Pancreas (tissue), 10 donors: ENCODE data around the gene MAP4K1. TPM values are rescaled to one million over a fixed set of nuclear protein-coding genes. Genes with fewer than 3 reads are reported as not detected.
A peak's percentile ranks its signal among the peaks of the same experiment; 100 is the strongest.

Experiments used
- ATAC-seq, 4 donors: fragments of 200-7000 bp; cut with Tn5 transposase; one replicate each; pipeline versions ENCODE4 v1.8.0 to v1.9.1; 2020; ENCODE audit warnings: mild to moderate bottlenecking in 4 of 4, moderate library complexity in 4 of 4
- DNase-seq, 6 donors: peaks; one replicate each; pipeline ENCODE4 v3.0.0-alpha.2; 2020
- FAIRE-seq: peaks from 2 replicates; lab custom pipeline; 2012; peaks lifted over from hg19 to GRCh38; lab: Jason Lieb, UNC
- H3K27ac ChIP-seq, 4 donors: fragments of 200-600 bp; sonication (generic); 1 replicate in 3 of 4; 2 replicates in 1 of 4; pipeline versions ENCODE4 v1.5.0 to v1.8.0; 2020
- H3K27me3 ChIP-seq, 4 donors: fragments of 200-600 bp; one replicate each; pipeline ENCODE4 v1.8.0; 2021
- H3K36me3 ChIP-seq, 3 donors: fragments of 200-600 bp; sonication (generic) in 1 of 3; one replicate each; pipeline versions ENCODE4 v1.5.0 to v1.8.0; 2020 to 2021
- H3K4me1 ChIP-seq, 3 donors: fragments of 200-600 bp; one replicate each; pipeline ENCODE4 v1.8.0; 2021
- H3K4me3 ChIP-seq, 4 donors: fragments of 200-600 bp; sonication (generic) in 2 of 4; one replicate each; pipeline versions ENCODE4 v1.5.0 to v1.8.0; 2020 to 2021
- H3K9me3 ChIP-seq, 4 donors: fragments of 200-600 bp; one replicate each; pipeline ENCODE4 v1.8.0; 2021
- WGBS, 2 donors: extraction: QIAGEN DNeasy Blood & Tissue Kit; methylation state at CpG; one replicate each; pipeline ENCODE4 v1.1.7; 2013; 5-methylcytosine and 5-hydroxymethylcytosine counted together
- intact Hi-C, 3 donors: fragments of 100-400 bp; cut with DNase I; formaldehyde crosslinking; loops; one replicate each; pipeline versions ENCODE4 v1.11.1 to v1.14.2; 2022
- polyA plus RNA-seq, 2 donors: library from polyadenylated mRNA; stranded (reverse); fragments of 200-250 nt; gene quantifications; one replicate each; pipeline ENCODE4 v1.2.3, GENCODE V29; 2013
- total RNA-seq, 6 donors: library from RNA; stranded (reverse); fragmentation: NEBNext Ultra II Directional in 4 of 6; extraction: Animal tissue kit (Norgen Biotek cat#: 25700) in 4 of 6; gene quantifications; one replicate each; pipeline versions ENCODE4 v1.2.1 to v1.2.4, GENCODE V29; 2021 to 2023
- TF ChIP-seq, protein P1 (sequence below), 4 donors: fragments of 200-600 bp; sonication (generic) in 3 of 4; IDR thresholded peaks; one replicate each; pipeline versions ENCODE4 v1.5.0 to v1.8.0; 2021; ENCODE audit warnings: antibody characterized with exemption in 4 of 4
- donor health status: healthy with polysubstance abuse.
- donor health status: DM: no; HTN: no; CAD: no; lungs with moderate emphysema.
- donor health status: DM: no; HTN: no; CAD: no.
- donor health status: control.
- donor health status: control.
- donor health status: Bipolar disorder and iron deficiency.
- donor health status: DM: yes; HTN: yes; CAD: no.
- donor health status: DM: no; HTN: no; CAD: no.
- donor health status: DM: no; HTN: no; CAD: no.
- donor health status: DM: yes; HTN: yes; CAD: no.

The MAP4K1 gene
- total and polyA plus RNA-seq, 8 donors, result 0.79 to 43.4 (median 2.7) TPM

DNA sequence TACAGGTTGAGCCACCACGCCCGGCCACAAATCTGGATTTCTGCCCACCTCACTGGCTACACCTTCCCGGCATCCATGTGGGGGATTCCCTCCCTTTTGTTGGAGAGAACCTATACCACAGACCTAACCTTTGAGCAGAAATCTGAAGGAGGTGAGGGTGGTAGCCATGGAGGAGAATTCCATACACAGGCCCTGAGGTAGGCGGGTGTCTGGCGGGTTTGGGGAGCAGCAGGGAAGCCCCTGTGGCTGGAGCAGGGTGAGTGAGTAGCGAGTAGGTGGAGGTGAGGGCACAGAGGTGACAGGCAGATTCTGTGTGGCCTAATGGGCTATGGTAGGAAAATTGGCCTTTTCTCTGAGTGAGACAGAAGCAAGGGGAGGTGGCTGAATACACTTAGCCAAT, 11.8 kb upstream of the MAP4K1 start:
- no peak for FAIRE-seq
- peaks cover 0 to 35% (median 29%) of the 10 kb centered on the region in 3 donors for H3K36me3 ChIP-seq
- WGBS, 2 donors, result 92 to 97% methylated on average over 6 of the region's 6 CpGs
- intact Hi-C loops, result no loop called here
- H3K4me1 ChIP-seq, result no peaks in the 10 kb centered on the region
- no peak for ATAC-seq
- H3K4me3 ChIP-seq, result no peak overlapping the region
- TF ChIP-seq, protein P1, sequence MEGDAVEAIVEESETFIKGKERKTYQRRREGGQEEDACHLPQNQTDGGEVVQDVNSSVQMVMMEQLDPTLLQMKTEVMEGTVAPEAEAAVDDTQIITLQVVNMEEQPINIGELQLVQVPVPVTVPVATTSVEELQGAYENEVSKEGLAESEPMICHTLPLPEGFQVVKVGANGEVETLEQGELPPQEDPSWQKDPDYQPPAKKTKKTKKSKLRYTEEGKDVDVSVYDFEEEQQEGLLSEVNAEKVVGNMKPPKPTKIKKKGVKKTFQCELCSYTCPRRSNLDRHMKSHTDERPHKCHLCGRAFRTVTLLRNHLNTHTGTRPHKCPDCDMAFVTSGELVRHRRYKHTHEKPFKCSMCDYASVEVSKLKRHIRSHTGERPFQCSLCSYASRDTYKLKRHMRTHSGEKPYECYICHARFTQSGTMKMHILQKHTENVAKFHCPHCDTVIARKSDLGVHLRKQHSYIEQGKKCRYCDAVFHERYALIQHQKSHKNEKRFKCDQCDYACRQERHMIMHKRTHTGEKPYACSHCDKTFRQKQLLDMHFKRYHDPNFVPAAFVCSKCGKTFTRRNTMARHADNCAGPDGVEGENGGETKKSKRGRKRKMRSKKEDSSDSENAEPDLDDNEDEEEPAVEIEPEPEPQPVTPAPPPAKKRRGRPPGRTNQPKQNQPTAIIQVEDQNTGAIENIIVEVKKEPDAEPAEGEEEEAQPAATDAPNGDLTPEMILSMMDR (IDR thresholded peaks at IDR 0.05), result no peak
- H3K27me3 ChIP-seq, result no peaks in the 10 kb centered on the region
- DNase-seq, result no peak
- no peaks in the 10 kb centered on the region for H3K9me3 ChIP-seq
- no peak overlapping the region for H3K27ac ChIP-seq

DNA sequence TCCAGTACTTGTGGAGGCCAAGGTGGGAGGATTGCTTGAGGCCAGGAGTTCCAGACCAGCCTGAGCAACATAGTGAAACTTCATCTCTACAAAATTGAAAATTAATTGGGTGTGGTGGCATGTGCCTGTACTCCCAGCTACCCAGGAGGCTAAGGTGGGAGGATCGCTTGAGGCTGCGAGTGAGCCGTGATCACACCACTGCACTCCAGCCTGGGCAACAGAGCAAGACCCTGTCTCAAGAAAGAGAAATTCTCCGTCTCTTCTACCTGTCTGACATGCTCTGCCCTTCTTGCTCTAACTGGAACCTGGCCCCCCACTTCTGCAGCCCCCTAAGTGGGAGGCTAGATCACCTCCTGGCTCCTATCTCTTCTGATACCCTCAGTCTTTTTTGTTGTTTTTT, 8.6 kb upstream of the MAP4K1 start:
- H3K27me3 ChIP-seq, result no peaks in the 10 kb centered on the region
- TF ChIP-seq, protein P1 (IDR thresholded peaks at IDR 0.05), result no peak
- H3K9me3 ChIP-seq, result no peaks in the 10 kb centered on the region
- no peak overlapping the region for H3K27ac ChIP-seq
- 94 to 96% methylated on average over 4 of the region's 4 CpGs for WGBS, 2 donors
- H3K36me3 ChIP-seq, result peaks cover 0 to 49% (median 38%) of the 10 kb centered on the region in 3 donors
- intact Hi-C loops, result no loop called here
- H3K4me1 ChIP-seq, result no peaks in the 10 kb centered on the region
- FAIRE-seq (no peak), DNase-seq (no peak), ATAC-seq (no peak)
- no peak overlapping the region for H3K4me3 ChIP-seq

DNA sequence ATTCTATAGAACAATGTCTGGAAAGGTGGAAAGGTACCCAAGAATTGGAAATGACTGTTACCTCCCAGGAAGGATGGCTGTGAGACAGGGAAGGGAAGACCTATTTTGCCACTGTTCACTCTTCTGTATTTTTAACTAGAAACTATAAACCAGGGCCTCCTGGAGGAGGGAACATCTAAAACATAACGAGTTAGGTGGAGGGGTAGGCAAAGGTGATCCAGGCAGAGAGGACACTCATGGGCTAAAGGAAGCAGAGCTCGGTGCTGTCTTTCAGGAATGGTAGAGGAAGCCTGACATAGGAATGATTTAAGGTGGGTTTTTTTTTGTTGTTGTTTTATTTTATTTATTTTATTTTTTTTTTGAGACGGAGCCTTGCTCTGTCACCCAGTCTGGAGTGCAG, 7.1 kb upstream of the MAP4K1 start:
- intact Hi-C loops, result no loop called here
- H3K27ac ChIP-seq, result no peak overlapping the region
- peaks cover 1 to 4% (median 4%) of the 10 kb centered on the region in 3 donors for H3K4me1 ChIP-seq
- FAIRE-seq (no peak), DNase-seq (no peak), ATAC-seq (no peak)
- 85% methylated on average over 3 of the region's 3 CpGs for WGBS, 2 donors
- no peaks in the 10 kb centered on the region for H3K27me3 ChIP-seq
- H3K9me3 ChIP-seq, result no peaks in the 10 kb centered on the region
- no peak overlapping the region for H3K4me3 ChIP-seq
- peaks cover 0 to 58% (median 38%) of the 10 kb centered on the region in 3 donors for H3K36me3 ChIP-seq
- TF ChIP-seq, protein P1 (IDR thresholded peaks at IDR 0.05), result no peak

DNA sequence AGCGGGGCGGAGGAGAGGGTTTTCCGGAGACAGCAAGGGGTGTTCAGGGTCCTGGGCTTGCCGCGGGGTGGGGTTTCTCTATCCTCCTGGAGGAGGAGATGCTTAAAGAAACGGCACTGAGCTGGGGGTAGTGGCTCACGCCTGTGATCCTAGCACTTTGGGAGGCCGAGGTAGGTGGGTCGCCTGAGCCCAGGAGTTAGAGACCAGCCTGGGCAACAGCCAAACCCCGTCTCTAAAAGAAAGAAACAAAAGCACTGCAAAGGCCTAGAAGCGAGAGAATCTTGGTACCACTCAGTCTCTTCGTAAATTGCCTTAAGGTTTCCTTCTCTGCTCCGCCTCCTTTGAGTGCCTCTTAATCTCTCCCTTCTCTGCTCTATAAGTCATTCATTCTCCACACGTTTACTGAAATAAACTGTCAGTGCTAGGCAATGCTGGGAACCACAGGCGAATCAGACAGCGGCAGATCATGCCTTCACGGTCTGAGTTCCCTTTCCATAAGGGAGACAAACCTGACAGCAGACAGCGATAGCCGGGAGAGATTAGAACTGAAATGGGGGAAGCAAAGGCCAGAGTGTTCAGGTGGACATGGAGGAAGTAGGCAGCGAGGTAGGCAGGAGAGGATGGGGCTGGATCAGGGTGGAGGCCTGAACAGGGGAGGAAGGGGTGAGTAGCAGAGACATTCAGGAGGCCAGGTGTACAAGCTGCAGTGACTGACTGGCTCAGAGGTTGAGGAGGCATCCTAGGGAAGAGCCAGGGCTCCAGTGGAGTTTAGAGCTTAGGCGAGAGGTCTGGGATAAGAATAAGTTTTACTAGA, 1.8 kb upstream of the MAP4K1 start:
- H3K27me3 ChIP-seq, result no peaks in the 10 kb centered on the region
- peak overlapping the region in 3 of 4 donors; percentile 9 to 60 (median 49) for H3K27ac ChIP-seq
- H3K4me3 ChIP-seq, result peak overlapping the region; percentile 53 to 94 (median 66)
- peaks cover 6 to 10% (median 7%) of the 10 kb centered on the region in 3 donors for H3K4me1 ChIP-seq
- ATAC-seq, result no peak
- peaks cover 0 to 23% (median 9%) of the 10 kb centered on the region in 3 donors for H3K36me3 ChIP-seq
- no peak for FAIRE-seq
- 9 to 10% methylated on average over 21 of the region's 21 CpGs for WGBS, 2 donors
- no peak for DNase-seq
- no peaks in the 10 kb centered on the region for H3K9me3 ChIP-seq
- intact Hi-C loops, result loop anchor here in 2 of 3 donors (10.0 kb wide), 2 partner anchors 105 to 215 kb away; partner anchors contain the start of gene FAM98C (in 1 of the 2)
- TF ChIP-seq, protein P1 (IDR thresholded peaks at IDR 0.05), result no peak
